Neural cell (in vitro differentiated cells): ENCODE results near the gene NLRC5.

Experiments
- EP300 ChIP-seq: fragments of 450-650 bp; conservative IDR thresholded peaks from 2 replicates; pipeline ENCODE4 v1.6.1; 2014; ENCODE audit warnings: antibody characterized with exemption, mild to moderate bottlenecking, moderate library complexity; ENCODE audit not compliant: poor library complexity, severe bottlenecking
- EZH2 ChIP-seq: fragments of 200-600, 300-800 bp; shearing (Covaris generic), sonication (generic); IDR thresholded peaks from 2 replicates; pipeline ENCODE4 v1.6.1; 2014; ENCODE audit warnings: antibody characterized with exemption, low read length, borderline replicate concordance, mild to moderate bottlenecking; ENCODE audit not compliant: insufficient read depth, poor library complexity, severe bottlenecking
- RAD21 ChIP-seq: fragments of 450-650 bp; conservative IDR thresholded peaks from 2 replicates; pipeline ENCODE4 v1.6.1; 2014; ENCODE audit warnings: antibody characterized with exemption, mild to moderate bottlenecking, moderate library complexity
- TF ChIP-seq, protein P1 (sequence below): fragments of 450-650 bp; IDR thresholded peaks from 2 replicates; pipeline ENCODE4 v1.5.1; 2014; ENCODE audit warnings: antibody characterized with exemption, mild to moderate bottlenecking, moderate library complexity; ENCODE audit not compliant: poor library complexity, severe bottlenecking

GRCh38 chr16:57092786-57093411, 103.5 kb downstream of the NLRC5 start:
- TF ChIP-seq, protein P1, sequence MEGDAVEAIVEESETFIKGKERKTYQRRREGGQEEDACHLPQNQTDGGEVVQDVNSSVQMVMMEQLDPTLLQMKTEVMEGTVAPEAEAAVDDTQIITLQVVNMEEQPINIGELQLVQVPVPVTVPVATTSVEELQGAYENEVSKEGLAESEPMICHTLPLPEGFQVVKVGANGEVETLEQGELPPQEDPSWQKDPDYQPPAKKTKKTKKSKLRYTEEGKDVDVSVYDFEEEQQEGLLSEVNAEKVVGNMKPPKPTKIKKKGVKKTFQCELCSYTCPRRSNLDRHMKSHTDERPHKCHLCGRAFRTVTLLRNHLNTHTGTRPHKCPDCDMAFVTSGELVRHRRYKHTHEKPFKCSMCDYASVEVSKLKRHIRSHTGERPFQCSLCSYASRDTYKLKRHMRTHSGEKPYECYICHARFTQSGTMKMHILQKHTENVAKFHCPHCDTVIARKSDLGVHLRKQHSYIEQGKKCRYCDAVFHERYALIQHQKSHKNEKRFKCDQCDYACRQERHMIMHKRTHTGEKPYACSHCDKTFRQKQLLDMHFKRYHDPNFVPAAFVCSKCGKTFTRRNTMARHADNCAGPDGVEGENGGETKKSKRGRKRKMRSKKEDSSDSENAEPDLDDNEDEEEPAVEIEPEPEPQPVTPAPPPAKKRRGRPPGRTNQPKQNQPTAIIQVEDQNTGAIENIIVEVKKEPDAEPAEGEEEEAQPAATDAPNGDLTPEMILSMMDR = peak; percentile 64
- TF ChIP-seq EZH2 (no peak), RAD21 (no peak), EP300 (no peak)
